HS-5 (cell line): Measurements from ENCODE around the gene LCN1.
"Not testable (repeated sequence)": the region's sequence is repeated elsewhere in the genome, so short reads cannot be mapped to it uniquely, and the experiment has no call there.

ENCODE experiments used
- DNase-seq: peaks from one replicate; pipeline ENCODE4 v3.0.0-alpha.2; 2012; ENCODE audit warnings: low read depth

Gene LCN1

DNA sequence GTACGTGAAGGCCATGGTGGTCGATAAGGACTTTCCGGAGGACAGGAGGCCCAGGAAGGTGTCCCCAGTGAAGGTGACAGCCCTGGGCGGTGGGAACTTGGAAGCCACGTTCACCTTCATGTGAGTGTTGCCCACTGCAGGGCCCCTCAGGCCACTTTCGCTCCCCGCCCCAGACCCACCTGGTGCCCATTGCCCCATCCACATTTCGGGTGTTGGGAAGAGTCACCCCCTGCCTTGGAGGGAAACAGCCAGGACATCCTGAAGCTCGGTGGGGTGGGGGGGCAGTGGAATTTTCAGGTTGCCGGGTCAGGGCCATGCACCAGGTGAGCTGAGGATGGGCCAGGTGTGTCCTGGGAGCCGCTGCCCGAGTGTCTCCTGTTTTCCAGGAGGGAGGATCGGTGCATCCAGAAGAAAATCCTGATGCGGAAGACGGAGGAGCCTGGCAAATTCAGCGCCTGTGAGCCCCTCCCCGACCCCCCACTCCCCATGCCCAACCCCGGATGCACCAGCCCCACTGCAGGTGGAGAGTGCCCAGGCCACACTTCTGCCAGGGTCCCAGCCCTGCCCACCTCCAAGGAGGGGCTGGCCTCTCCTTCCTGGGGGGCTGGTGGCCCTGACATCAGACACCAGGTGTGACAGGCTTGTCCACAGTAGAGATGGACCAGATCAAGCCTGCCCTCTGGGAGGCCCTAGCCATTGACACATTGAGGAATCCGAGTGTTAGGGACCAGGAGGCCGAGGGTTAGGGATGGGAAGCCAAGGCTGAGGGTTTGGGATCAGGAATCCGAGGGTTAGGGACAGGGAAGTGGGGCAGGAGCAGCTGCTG is 25.8 kb downstream of the LCN1 start:
- not testable (repeated sequence) for DNase-seq

GRCh38 chr9:135547756-135548736 is 26.8 kb downstream of the LCN1 start:
- DNase-seq = no peak

- not testable (repeated sequence) for DNase-seq
Measured at GRCh38 chr9:135549478-135550343, 28.5 kb downstream of the LCN1 start.

DNA sequence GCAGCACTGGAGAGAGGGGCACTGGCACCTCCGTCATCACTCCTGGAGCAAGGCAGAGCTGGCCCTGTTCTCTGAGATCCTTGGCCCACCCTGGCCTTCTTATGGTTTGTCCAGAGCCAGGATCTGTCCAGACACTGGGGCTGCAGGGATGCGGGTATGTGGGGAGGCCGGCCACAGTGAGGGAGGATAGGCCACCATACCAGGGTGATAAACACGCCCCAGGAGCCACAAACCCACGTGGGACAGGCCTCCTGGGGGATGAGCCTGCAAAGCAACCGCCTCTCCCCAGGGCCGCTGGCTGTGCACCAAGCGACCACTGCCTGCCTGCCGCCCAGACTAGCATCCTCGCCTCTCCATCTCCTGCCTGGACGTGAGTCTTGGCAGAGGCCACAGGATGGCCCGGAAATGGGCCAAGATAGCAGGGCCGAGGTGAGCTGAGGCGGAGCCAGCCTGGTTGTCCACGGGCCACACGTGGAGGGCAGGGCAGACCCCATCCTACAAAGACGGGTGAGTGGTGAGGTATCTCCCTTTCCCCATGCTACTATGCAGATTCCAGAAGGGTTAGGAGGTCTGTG is 29.2 kb downstream of the LCN1 start:
- DNase-seq = no peak

DNA sequence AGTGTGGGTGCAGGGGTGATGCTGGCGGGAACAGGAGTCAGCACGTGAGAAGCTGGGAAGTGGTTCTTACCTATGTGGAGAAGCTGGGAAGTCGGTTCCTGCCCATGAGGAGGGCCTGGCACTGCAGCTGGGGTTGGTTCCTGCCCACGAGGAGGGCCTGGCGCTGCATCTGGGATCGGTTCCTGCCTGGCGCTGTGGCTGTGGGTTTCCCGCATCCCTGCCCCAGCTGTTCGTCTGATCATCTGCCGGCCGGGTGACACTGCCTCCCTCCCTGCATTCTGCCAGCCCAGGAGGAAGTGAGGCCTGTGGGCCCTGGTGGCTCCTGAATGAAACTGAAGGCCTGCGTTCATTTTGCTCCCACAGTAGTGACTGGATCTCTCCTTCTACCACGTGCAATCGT is 29.8 kb downstream of the LCN1 start:
- no peak for DNase-seq

DNA sequence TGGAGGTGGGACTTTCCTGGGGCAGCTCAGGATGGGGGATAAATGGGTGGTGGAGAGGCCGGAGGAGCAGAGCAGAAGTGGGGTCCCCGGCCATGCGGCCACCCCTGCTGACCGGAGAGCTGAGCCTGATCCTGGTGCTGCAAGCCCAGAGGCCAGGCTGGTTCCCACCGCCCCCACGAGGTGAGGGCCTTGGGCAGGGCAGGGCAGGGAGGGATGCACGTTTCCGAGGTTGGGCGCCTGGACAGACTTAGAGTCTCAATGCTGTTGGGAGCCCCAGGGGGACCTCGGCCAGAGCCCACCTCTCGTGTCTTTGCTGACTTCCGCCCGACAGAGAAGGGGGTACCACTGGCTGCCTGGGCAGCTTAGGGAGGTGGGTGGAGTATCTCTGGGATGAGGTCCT is 30.2 kb downstream of the LCN1 start:
- no peak for DNase-seq

- no peak for DNase-seq
Measured at GRCh38 chr9:135552021-135552697, 30.9 kb downstream of the LCN1 start.

DNA sequence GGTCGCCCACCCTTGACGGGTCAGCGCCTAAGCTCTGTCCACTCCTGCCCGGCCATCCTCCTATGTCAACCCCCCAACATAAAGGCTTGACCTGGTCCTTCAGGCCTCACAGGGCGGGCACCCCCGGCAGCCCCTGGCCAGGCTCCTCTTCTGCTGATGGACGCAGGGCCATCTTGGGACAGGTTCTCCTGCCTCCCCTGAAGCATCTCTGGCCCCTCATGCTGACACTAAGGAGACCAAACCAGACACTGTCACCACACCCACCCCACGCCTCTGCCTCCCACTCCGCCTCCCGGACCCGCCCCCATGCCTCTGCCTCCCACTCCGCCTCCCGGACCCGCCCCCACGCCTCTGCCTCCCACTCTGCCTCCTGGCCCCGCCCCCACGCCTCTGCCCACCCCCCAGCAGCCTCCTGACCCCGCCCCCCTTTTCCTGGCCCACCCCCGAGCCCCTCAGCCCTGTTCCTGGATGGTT is 31.5 kb downstream of the LCN1 start:
- DNase-seq = no peak

- DNase-seq = no peak
Measured at GRCh38 chr9:135554718-135555117, 33.5 kb downstream of the LCN1 start.

- no peak for DNase-seq
Measured at GRCh38 chr9:135555203-135555602, 34.0 kb downstream of the LCN1 start.

- no peak for DNase-seq
Measured at GRCh38 chr9:135555910-135556309, 34.7 kb downstream of the LCN1 start.

- no peak for DNase-seq
Measured at GRCh38 chr9:135559606-135560005, 38.4 kb downstream of the LCN1 start.

- DNase-seq = no peak
Measured at GRCh38 chr9:135561391-135562234, 40.4 kb downstream of the LCN1 start, which contains the start of gene PAEP. PAEP (plus strand) TSS chr9:135561756.

- DNase-seq = no peak
Measured at GRCh38 chr9:135562235-135562745, 41.0 kb downstream of the LCN1 start.

DNA sequence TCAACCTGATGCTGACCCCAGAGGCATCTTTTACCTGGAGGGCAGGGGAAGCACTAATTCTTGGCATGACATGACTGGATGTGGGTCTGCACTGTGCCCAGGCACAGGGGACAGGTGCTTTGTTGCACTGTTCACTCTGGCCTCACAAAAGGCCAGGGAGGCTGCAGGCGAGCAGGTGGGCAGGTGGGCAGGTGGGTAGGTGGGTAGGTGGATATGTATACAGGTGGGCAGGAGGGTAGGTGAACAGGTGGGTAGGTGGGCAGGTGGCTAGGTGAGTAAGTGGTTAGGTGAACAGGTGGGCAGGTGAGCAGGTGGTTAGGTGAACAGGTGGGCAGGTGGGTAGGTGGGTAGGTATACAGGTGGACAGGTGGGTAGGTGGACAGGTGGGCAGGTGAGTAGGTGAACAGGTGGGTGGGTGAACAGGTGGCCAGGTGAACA is 41.8 kb downstream of the LCN1 start:
- no peak for DNase-seq

DNA sequence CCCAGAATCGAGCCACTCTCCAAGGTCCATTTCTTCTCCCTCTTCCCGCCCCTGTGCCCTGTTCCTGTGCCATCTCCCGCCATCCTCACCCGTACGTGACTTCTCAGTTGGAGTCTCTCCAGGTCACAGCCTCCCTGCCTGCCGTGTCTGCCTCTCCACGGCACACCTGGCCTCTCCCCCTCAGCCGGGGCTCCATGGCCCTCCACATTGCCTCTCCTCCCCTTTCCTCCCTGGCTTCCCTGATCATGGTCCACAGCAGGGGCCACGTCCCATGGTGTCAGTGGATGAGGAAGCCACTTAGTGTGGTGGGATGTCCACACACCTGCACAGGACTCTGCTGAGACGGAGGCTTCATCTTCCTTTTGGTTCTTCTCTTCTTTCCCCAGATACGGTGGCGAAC is 42.6 kb downstream of the LCN1 start:
- DNase-seq = no peak

DNA sequence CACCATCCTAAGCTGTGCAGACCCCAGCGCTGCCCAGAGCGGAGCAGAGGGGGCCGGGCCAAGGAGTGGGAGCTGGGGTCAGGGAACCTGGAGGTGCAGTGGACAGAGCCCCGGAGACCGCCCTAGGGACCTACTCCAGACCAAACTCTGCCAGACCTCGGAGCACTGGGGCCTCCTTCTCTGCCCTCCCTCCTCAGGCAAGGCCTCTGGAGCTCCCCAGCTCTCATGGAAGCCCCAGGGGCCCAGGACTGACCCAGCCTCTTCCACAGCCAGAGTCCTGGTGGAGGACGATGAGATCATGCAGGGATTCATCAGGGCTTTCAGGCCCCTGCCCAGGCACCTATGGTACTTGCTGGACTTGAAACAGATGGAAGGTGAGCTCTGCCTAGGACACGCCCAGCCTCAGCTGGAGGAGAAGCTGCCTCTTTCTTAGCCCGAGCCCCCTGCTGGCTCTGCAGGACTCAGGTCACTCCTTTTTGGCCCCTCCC is 43.9 kb downstream of the LCN1 start:
- no peak for DNase-seq

- no peak for DNase-seq
Measured at GRCh38 chr9:135565636-135566035, 44.4 kb downstream of the LCN1 start.

- DNase-seq = no peak
Measured at GRCh38 chr9:135566552-135566951, 45.3 kb downstream of the LCN1 start.
